AG09309 (cell line): ENCODE data around the gene STK32A.

Experiments used
- DNase-seq: peaks from one replicate; pipeline ENCODE4 v3.0.0-alpha.2; 2010; ENCODE audit warnings: low read depth
- H3K4me3 ChIP-seq: 2 replicates; pipeline ENCODE4 v1.5.1; 2011; ENCODE audit warnings: mild to moderate bottlenecking, low read depth, low read length, moderate library complexity; ENCODE audit not compliant: control insufficient read depth
- CTCF ChIP-seq: IDR thresholded peaks from 2 replicates; pipeline ENCODE4 v1.5.1; 2011; ENCODE audit warnings: mild to moderate bottlenecking, low read depth, low read length, inconsistent platforms; ENCODE audit not compliant: insufficient read depth, control insufficient read depth; ENCODE audit errors: missing control alignments

STK32A gene

DNA sequence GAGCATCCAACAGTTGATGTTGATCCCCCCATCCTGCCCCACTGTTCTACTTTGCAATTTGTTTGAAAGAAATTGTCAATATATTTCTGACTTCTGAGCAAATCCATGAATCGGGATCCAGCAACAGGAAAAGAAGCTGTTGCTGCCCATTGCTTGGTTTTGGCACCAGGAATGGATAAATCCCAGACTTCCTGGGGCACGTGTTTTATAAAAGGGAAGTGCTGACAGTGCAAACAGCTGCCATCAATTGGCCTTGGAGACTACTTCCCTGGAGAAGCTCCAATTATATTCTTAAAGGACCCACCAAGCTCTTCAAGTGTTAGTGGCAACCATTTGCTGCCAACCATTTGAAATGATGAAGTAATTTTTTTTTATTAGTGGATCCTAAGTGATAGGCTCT, 13.7 kb downstream of the STK32A start:
- no peak overlapping the region for H3K4me3 ChIP-seq
- no peak for DNase-seq
- no peak for TF ChIP-seq CTCF

DNA sequence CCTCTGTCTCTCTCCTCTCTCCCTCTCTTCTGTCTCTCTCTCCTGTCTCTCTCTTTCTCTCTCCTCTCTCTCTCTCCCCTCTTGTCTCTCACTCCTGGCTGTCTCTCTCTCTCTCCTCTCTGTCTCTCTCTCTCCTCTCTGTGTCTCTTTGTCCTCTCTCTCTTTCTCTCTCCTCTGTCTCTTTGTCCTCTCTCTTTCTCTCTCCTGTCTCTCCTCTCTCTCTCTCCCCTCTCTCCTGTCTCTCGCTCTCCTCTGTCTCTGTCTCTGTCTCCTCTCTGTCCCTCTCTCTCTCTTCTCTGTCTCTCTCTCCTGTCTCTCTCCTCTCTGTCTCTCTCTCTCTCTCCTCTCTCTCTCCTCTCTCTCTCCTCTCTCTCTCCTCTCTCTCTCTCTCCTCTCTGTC, 25.0 kb downstream of the STK32A start:
- no peak for TF ChIP-seq CTCF
- DNase-seq = no peak
- H3K4me3 ChIP-seq = no peak overlapping the region

GRCh38 chr5:147267082-147267832, 32.4 kb downstream of the STK32A start:
- H3K4me3 ChIP-seq = no peak overlapping the region
- no peak for DNase-seq
- no peak for TF ChIP-seq CTCF

- no peak overlapping the region for H3K4me3 ChIP-seq
- DNase-seq = no peak
- TF ChIP-seq CTCF = no peak
Observed at GRCh38 chr5:147276497-147276896, 41.7 kb downstream of the STK32A start.

DNA sequence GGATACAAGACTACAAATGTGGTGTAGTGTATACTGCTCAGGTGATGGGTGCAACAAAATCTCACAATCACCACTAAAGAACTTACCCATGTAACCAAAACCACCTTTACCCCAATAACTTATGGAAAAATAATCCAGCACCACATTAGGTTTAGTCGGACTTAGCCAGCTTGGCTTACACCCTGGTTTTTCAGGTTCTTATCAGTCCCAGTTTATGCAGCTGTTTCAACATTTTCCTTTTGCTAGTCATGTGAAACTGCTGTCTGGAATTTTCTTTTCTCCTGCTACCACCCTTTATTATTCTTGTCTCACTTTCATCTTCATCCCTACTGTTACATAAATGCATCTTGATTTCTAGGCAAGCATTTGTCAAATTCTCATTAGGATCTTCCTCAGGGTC, 51.5 kb downstream of the STK32A start:
- no peak for DNase-seq
- TF ChIP-seq CTCF = no peak
- H3K4me3 ChIP-seq = no peak overlapping the region

DNA sequence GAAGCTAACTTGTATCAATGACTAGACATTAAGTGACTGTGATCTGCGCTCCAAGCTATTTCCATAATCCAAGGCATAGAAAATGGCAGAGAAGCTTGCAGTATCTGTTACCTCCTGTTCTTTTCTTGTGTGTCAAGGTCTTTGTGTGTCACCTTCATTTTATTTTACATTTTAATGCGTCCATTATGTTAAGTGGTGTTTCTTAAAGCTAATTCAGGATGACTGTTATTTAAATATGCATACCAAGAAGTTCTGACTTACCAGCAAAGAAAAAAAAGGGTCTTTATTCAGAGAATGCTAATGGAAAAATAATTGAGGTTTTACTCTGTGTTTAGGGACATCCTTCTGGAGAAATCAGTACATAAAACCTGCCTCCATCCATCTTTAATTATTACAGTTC, 52.3 kb downstream of the STK32A start:
- H3K4me3 ChIP-seq = no peak overlapping the region
- no peak for DNase-seq
- no peak for TF ChIP-seq CTCF
